OCI-LY7 (cell line): ENCODE results near the gene C19orf67. TPM values are rescaled to one million over a fixed set of nuclear protein-coding genes. Genes with fewer than 3 reads are reported as not detected.

Experiments used
- BruUV-seq: library from RNA; stranded (reverse); fragments of 400-500 nt; replicated peaks from 2 replicates; lab custom pipeline; 2021; lab: Mats Ljungman, UMichigan
- CTCF ChIA-PET: fragments of 300-600 bp; sonication (Branson Sonifier 250); formaldehyde crosslinking; loops from one replicate; lab custom pipeline; 2022; ENCODE audit warnings: antibody characterized with exemption; ENCODE audit not compliant: unreplicated experiment; lab: Charles Lee
- POLR2A ChIA-PET: fragments of 300-600 bp; sonication (Branson Sonifier 250); formaldehyde crosslinking; loops from one replicate; lab custom pipeline; 2022; ENCODE audit warnings: antibody characterized with exemption; lab: Charles Lee
- DNase-seq: peaks from one replicate; pipeline ENCODE4 v3.0.0-alpha.2; 2015; ENCODE audit warnings: low spot score
- H2AFZ ChIP-seq: fragments of 200-600 bp; sonication (generic), shearing (Covaris generic); 2 replicates; pipeline ENCODE4 v1.6.1; 2014; ENCODE audit warnings: mild to moderate bottlenecking, antibody characterized with exemption, low read length, moderate library complexity
- H3K27ac ChIP-seq: fragments of 200-600 bp; sonication (generic); 2 replicates; pipeline ENCODE4 v1.5.1; 2014; ENCODE audit warnings: mixed run types, low read depth, mild to moderate bottlenecking, moderate library complexity, low read length, inconsistent platforms; ENCODE audit not compliant: poor library complexity, severe bottlenecking
- H3K36me3 ChIP-seq: fragments of 200-600 bp; sonication (generic); 2 replicates; pipeline ENCODE4 v1.6.1; 2014; ENCODE audit warnings: mild to moderate bottlenecking, antibody characterized with exemption, low read length, moderate library complexity, mixed read lengths; ENCODE audit not compliant: insufficient read depth
- H3K4me1 ChIP-seq: fragments of 200-600 bp; sonication (generic); 2 replicates; pipeline ENCODE4 v1.5.1; 2014; ENCODE audit warnings: mild to moderate bottlenecking, low read length; ENCODE audit not compliant: insufficient read depth, poor library complexity, severe bottlenecking
- H3K4me2 ChIP-seq: fragments of 200-600 bp; sonication (generic); 2 replicates; pipeline ENCODE4 v1.6.1; 2014; ENCODE audit warnings: mild to moderate bottlenecking, low read length
- H3K4me3 ChIP-seq: fragments of 200-600 bp; sonication (generic); 2 replicates; pipeline ENCODE4 v1.5.1; 2014; ENCODE audit warnings: mild to moderate bottlenecking, low read depth, low read length; ENCODE audit not compliant: poor library complexity, severe bottlenecking
- H3K79me2 ChIP-seq: fragments of 200-600 bp; sonication (generic); 2 replicates; pipeline ENCODE4 v1.6.1; 2016; ENCODE audit warnings: low read depth, mild to moderate bottlenecking, low read length, moderate library complexity, mixed read lengths; ENCODE audit not compliant: insufficient read depth
- H3K9me2 ChIP-seq: fragments of 200-600 bp; sonication (generic); 2 replicates; pipeline ENCODE4 v1.6.1; 2016; ENCODE audit warnings: mild to moderate bottlenecking, low read length, mixed read lengths; ENCODE audit not compliant: insufficient read depth
- H3K9me3 ChIP-seq: fragments of 200-600 bp; sonication (generic); 2 replicates; pipeline ENCODE4 v1.6.1; 2014; ENCODE audit warnings: mild to moderate bottlenecking, mixed run types, low read length, mixed read lengths
- H4K20me1 ChIP-seq: fragments of 200-600 bp; sonication (generic); 2 replicates; pipeline ENCODE4 v1.6.1; 2014; ENCODE audit warnings: mild to moderate bottlenecking, antibody characterized with exemption, low read length, moderate library complexity, mixed read lengths; ENCODE audit not compliant: insufficient read depth
- CTCF ChIP-seq: fragments of 200-600 bp; sonication (generic); conservative IDR thresholded peaks from 2 replicates; pipeline ENCODE4 v1.5.1; 2014; ENCODE audit warnings: mild to moderate bottlenecking, antibody characterized with exemption, low read length, moderate library complexity, mixed read lengths
- EZH2phosphoT487 ChIP-seq: fragments of 200-600 bp; sonication (generic); IDR thresholded peaks from 2 replicates; pipeline ENCODE4 v1.6.1; 2018; ENCODE audit warnings: low read depth, borderline replicate concordance, mild to moderate bottlenecking, mixed run types, antibody characterized with exemption, low read length, moderate library complexity, mixed read lengths
- intact Hi-C: fragments of 100-400 bp; cut with micrococcal nuclease; formaldehyde crosslinking; loops from one replicate; pipeline ENCODE4 v1.10.0; 2022; ENCODE audit not compliant: unreplicated experiment
- total RNA-seq, 2 experiments: library from RNA; depleted of rRNA in 1 of 2; stranded (reverse); fragments of >200 nt in 1 of 2; shearing (Covaris generic) in 1 of 2; gene quantifications; 2 replicates each; pipeline ENCODE4 v1.2.3, GENCODE V29; 2014 to 2022

Gene C19orf67
- total RNA-seq, 2 experiments from 2014 or later = 1.4 to 2.6 TPM

GRCh38 chr19:14056069-14056666 lies 29.4 kb downstream of the C19orf67 start:
- H3K4me2 ChIP-seq = no peak overlapping the region
- CTCF ChIA-PET = interaction anchor here (1.2 kb wide), 1 partner anchor 16 kb away, joined by 3 read pairs; the partner anchor contains the start of gene MISP3
- H3K36me3 ChIP-seq = no peaks in the 10 kb centered on the region
- H3K9me2 ChIP-seq = no peaks in the 10 kb centered on the region
- POLR2A ChIA-PET = interaction anchor here (0.5 to 0.6 kb wide), 2 partner anchors 334 to 347 kb away, joined by 5 to 6 read pairs; no protein-coding TSS in a partner anchor
- intact Hi-C loops = no loop called here
- no peak for DNase-seq
- no peaks in the 10 kb centered on the region for H3K9me3 ChIP-seq
- BruUV-seq = no TSS peak
- TF ChIP-seq EZH2phosphoT487 (no peak), CTCF (no peak)
- H3K79me2 ChIP-seq = no peaks in the 10 kb centered on the region
- H3K4me1 ChIP-seq = peaks cover 6% of the 10 kb centered on the region
- H3K4me3 ChIP-seq = no peak overlapping the region
- H3K27ac ChIP-seq = no peak overlapping the region
- H4K20me1 ChIP-seq = no peaks in the 10 kb centered on the region
- no peak overlapping the region for H2AFZ ChIP-seq

GRCh38 chr19:14055396-14055795 lies 30.2 kb downstream of the C19orf67 start:
- CTCF ChIA-PET = interaction anchor here (1.2 kb wide), 1 partner anchor 17 kb away, joined by 3 read pairs; the partner anchor contains the start of gene MISP3
- BruUV-seq = no TSS peak
- H3K27ac ChIP-seq = no peak overlapping the region
- no peaks in the 10 kb centered on the region for H3K9me2 ChIP-seq
- no peak for DNase-seq
- H3K4me2 ChIP-seq = no peak overlapping the region
- H3K36me3 ChIP-seq = no peaks in the 10 kb centered on the region
- TF ChIP-seq CTCF (no peak), EZH2phosphoT487 (no peak)
- peaks cover 6% of the 10 kb centered on the region for H3K4me1 ChIP-seq
- H3K9me3 ChIP-seq = no peaks in the 10 kb centered on the region
- H2AFZ ChIP-seq = no peak overlapping the region
- no peaks in the 10 kb centered on the region for H3K79me2 ChIP-seq
- no peaks in the 10 kb centered on the region for H4K20me1 ChIP-seq
- intact Hi-C loops = no loop called here
- H3K4me3 ChIP-seq = no peak overlapping the region
- POLR2A ChIA-PET = no interaction called here

GRCh38 chr19:14054721-14055120 lies 30.9 kb downstream of the C19orf67 start:
- H4K20me1 ChIP-seq = no peaks in the 10 kb centered on the region
- H3K27ac ChIP-seq = no peak overlapping the region
- H3K79me2 ChIP-seq = no peaks in the 10 kb centered on the region
- H3K4me3 ChIP-seq = no peak overlapping the region
- H3K9me2 ChIP-seq = no peaks in the 10 kb centered on the region
- H3K9me3 ChIP-seq = no peaks in the 10 kb centered on the region
- CTCF ChIA-PET = no interaction called here
- TF ChIP-seq CTCF (no peak), EZH2phosphoT487 (no peak)
- POLR2A ChIA-PET = no interaction called here
- BruUV-seq = no TSS peak
- intact Hi-C loops = no loop called here
- H3K4me2 ChIP-seq = no peak overlapping the region
- no peak for DNase-seq
- peaks cover 2% of the 10 kb centered on the region for H3K4me1 ChIP-seq
- no peaks in the 10 kb centered on the region for H3K36me3 ChIP-seq
- no peak overlapping the region for H2AFZ ChIP-seq
